H7 (cell line): Measurements from ENCODE around the gene PTPRN2. TPM values are rescaled to one million over a fixed set of nuclear protein-coding genes. Genes with fewer than 3 reads are reported as not detected.

Experiments
- DNase-seq: peaks from one replicate; pipeline ENCODE4 v3.0.0; 2012
- H3K27me3 ChIP-seq: 2 replicates; pipeline ENCODE4 v1.6.0; 2011; ENCODE audit warnings: mild to moderate bottlenecking, low read length; ENCODE audit not compliant: control insufficient read depth, insufficient read depth
- H3K36me3 ChIP-seq: replicated peaks from 2 replicates; pipeline ENCODE4 v1.5.1; 2011; ENCODE audit warnings: low read length; ENCODE audit not compliant: control insufficient read depth, insufficient read depth
- H3K4me3 ChIP-seq: 2 replicates; pipeline ENCODE4 v1.5.1; 2011; ENCODE audit warnings: low read depth, mild to moderate bottlenecking, control low read depth, low read length, moderate library complexity; ENCODE audit not compliant: insufficient read depth
- total RNA-seq: library from RNA; depleted of rRNA; stranded (reverse); fragments of >200 nt; shearing (Covaris generic); gene quantifications from 2 replicates; pipeline ENCODE4 v1.2.3, GENCODE V29; 2014

PTPRN2 gene
- total RNA-seq, 1 experiment from 2014 or later: 0.80 TPM

DNA sequence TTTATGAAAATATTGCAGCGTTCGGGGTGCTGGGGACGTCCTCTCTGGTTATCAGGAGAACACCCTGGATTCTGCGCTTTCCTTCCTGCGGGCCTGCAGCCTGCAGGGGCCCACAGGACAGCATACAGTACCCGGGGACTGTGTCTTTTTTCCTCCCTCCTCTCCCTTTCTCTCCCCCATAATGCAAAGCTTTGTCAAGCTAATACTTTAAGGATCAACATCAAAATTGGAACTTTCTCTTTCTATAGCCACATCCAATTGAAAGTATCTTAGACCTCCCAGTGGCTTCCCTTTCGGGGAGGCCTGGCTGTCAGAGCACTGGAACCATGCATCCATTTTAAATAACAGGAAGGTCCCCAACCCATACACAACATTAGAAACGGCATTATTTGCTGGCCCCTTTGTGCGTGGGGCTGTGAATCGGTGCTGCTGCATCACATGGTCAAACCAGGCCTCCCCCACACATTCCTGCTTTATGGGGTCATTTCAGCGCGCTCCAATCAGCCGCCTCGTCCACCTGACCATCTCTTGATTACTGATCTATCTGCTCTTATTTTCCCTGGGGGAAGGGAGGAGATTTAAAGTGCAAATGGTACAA, 745.8 kb downstream of the PTPRN2 start:
- H3K27me3 ChIP-seq: no peaks in the 10 kb centered on the region
- H3K36me3 ChIP-seq: no peaks in the 10 kb centered on the region
- no peak overlapping the region for H3K4me3 ChIP-seq
- peak; percentile 73 for DNase-seq

GRCh38 chr7:157840914-157841772, 746.5 kb downstream of the PTPRN2 start:
- DNase-seq: peak; percentile 92
- no peaks in the 10 kb centered on the region for H3K27me3 ChIP-seq
- no peaks in the 10 kb centered on the region for H3K36me3 ChIP-seq
- H3K4me3 ChIP-seq: no peak overlapping the region

DNA sequence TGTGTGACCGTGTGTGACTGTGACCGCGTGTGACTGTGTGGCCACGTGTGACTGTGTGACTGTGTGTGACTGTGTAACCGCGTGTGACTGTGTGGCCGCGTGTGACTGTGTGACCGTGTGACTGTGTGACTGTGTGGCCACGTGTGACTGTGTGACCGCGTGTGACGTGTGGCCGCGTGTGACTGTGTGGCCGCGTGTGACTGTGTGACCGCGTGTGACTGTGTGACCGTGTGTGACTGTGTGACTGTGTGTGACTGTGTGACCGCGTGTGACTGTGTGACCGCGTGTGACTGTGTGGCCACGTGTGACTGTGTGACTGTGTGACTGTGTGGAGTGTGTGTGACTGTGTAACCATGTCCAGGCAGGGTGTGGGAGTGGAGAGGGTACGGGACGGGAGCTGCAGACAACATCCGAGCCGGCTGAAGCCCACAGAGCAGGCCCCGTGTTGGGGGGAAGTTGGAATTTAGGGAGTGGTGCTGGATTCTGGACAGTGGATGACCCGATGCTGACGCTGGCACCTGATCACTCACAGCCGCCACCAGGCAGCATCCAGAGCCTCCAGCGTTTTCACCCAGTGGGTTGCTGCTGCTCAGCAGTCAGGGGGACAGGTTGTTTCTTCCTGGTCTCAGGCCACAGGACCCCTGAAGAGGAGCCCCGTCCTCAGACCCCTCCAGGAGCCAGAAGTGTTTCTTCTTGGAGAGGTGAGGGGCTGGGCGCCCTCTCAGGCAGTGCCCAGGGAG, 747.3 kb downstream of the PTPRN2 start:
- no peak for DNase-seq
- Histone ChIP-seq H3K4me3 (no peak overlapping the region), H3K36me3 (no peaks in the 10 kb centered on the region), H3K27me3 (no peaks in the 10 kb centered on the region)

- no peaks in the 10 kb centered on the region for H3K36me3 ChIP-seq
- H3K4me3 ChIP-seq: no peak overlapping the region
- no peaks in the 10 kb centered on the region for H3K27me3 ChIP-seq
- DNase-seq: no peak
Observed at GRCh38 chr7:157839672-157840167, 747.9 kb downstream of the PTPRN2 start.

- DNase-seq: no peak
- Histone ChIP-seq H3K4me3 (no peak overlapping the region), H3K36me3 (no peaks in the 10 kb centered on the region), H3K27me3 (no peaks in the 10 kb centered on the region)
Observed at GRCh38 chr7:157839226-157839625, 748.4 kb downstream of the PTPRN2 start.

DNA sequence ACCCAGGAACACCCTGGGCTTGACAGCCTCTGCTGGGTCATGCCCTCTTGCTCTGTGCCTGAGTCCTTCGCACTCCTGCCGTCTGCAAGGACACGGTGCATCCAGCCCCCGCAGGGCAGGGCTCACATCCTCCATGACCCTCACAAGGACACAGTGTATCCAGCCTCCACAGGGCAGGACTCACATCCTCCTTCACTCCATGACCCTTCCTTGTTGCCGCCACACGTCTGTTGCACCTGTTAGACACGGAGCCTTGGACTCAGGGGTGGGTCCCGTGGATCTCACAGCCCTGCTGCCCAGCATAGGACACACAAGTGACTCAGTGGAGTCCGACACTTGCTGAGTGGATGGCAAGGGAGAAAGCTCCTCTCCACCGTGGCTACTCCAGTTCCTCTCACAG, 750.1 kb downstream of the PTPRN2 start:
- no peak for DNase-seq
- no peaks in the 10 kb centered on the region for H3K27me3 ChIP-seq
- H3K36me3 ChIP-seq: no peaks in the 10 kb centered on the region
- no peak overlapping the region for H3K4me3 ChIP-seq

GRCh38 chr7:157837047-157837446, 750.6 kb downstream of the PTPRN2 start:
- Histone ChIP-seq H3K4me3 (no peak overlapping the region), H3K36me3 (no peaks in the 10 kb centered on the region), H3K27me3 (no peaks in the 10 kb centered on the region)

DNA sequence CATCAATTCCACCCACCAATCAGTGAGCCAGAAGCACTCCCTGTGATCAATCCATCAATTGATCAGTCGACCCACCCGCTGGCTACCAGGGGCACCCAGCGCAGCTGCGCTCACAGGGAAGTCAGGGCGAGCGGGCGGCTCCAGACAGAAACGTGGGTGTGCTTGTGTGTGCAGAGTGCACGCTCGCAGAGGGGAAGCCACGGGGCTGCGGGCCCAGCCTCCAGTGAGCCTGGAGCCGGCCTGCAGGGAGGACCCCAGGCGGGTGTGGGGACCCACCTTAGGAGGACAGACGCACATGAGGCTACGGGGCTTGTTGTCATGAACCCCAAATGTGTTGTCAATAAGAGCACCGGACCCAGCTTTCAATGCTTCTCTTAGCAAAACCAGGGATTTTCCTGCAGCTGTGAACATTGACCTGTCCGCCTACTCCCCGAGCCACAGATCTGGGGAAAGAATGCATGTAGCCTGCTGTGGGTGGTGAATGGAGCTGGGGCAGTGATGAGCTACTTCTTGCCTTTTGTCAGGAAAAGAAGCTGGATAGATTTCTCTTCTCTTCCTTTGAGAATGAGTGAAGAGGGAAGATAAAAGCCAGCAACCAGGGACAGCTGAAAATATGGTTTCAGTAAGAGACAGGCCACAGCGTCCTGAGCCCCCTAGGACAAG, 753.0 kb downstream of the PTPRN2 start:
- Histone ChIP-seq H3K27me3 (no peaks in the 10 kb centered on the region), H3K36me3 (no peaks in the 10 kb centered on the region), H3K4me3 (no peak overlapping the region)
- peak; percentile 76 for DNase-seq

More at GRCh38 chr7:157837047-157837446, 750.6 kb downstream of the PTPRN2 start:
- DNase-seq: no peak

- Histone ChIP-seq H3K36me3 (no peaks in the 10 kb centered on the region), H3K4me3 (no peak overlapping the region), H3K27me3 (no peaks in the 10 kb centered on the region)
- no peak for DNase-seq
Observed at GRCh38 chr7:157832866-157833607, 754.6 kb downstream of the PTPRN2 start.

DNA sequence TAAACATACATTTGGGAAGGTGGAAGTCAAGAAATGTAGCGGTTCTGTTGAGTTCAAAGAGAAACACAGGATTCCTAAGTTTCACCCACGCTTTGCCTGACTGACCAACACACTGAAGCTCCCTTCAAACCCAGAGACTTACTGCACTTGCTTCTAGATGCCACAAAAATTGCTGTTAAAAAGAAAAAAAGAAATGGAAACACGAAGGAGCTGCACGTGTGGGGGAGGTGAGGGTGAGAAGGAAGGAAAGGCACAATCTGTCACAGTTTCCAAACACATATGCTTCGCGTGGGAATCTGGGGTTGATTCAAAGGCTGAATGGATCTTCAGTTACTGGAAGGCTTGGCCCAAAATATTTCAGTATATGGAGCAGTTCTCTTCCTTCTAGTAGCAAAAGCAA, 755.2 kb downstream of the PTPRN2 start:
- no peaks in the 10 kb centered on the region for H3K27me3 ChIP-seq
- no peak overlapping the region for H3K4me3 ChIP-seq
- no peak for DNase-seq
- no peaks in the 10 kb centered on the region for H3K36me3 ChIP-seq

GRCh38 chr7:157832006-157832405, 755.6 kb downstream of the PTPRN2 start:
- Histone ChIP-seq H3K4me3 (no peak overlapping the region), H3K27me3 (no peaks in the 10 kb centered on the region), H3K36me3 (no peaks in the 10 kb centered on the region)
- no peak for DNase-seq

GRCh38 chr7:157831143-157831905, 756.3 kb downstream of the PTPRN2 start:
- no peak for DNase-seq
- no peaks in the 10 kb centered on the region for H3K36me3 ChIP-seq
- no peak overlapping the region for H3K4me3 ChIP-seq
- no peaks in the 10 kb centered on the region for H3K27me3 ChIP-seq

DNA sequence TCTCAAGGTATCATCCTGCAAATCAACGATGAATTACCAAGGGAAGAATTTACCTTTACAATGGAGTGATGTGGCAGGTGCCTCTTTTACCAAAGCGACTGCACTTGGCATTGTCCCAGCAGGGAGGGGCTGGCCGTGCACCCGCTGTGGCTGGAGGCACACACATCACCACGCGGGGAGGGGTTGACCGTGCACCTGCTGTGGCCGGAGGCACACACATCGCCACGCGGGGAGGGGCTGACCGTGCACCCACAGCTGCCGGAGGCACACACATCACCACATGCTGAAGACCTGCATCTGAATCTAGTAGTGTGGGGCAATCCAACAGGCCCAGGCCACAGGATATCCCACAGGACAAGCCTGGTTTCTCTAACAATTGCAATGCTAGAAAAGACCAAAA, 757.3 kb downstream of the PTPRN2 start:
- no peak for DNase-seq
- no peaks in the 10 kb centered on the region for H3K27me3 ChIP-seq

More for the DNA sequence above, 757.3 kb downstream of the PTPRN2 start:
- Histone ChIP-seq H3K36me3 (no peaks in the 10 kb centered on the region), H3K4me3 (no peak overlapping the region)
